Measurements from ENCODE around the gene TSPO. TPM values are rescaled to one million over a fixed set of nuclear protein-coding genes. Genes with fewer than 3 reads are reported as not detected.
A peak's percentile ranks its signal among the peaks of the same experiment; 100 is the strongest.

The TSPO gene
- total RNA-seq, 3 donors from 2014 or later (not counting 1 experiment from before 2014, with no cell fraction given): 52.1 to 81.7 (median 59.3) TPM

GRCh38 chr22:43183496-43184277 is 32.3 kb downstream of the TSPO start:
- whole genome bisulfite sequencing (ENCODE audit: insufficient coverage): 72% methylated on average over 12 of the region's 12 CpGs
- Mint-ChIP-seq H3K27me3 (ENCODE audit: low read depth in 2 of 2) (no peaks in the 10 kb centered on the region), H3K4me3 (no peak overlapping the region), H3K4me1 (peaks cover 9 to 16% of the 10 kb centered on the region in 2 donors), H3K9me3 (no peaks in the 10 kb centered on the region), H3K27ac (peak overlapping the region; percentile 10 to 48), H3K36me3 (no peaks in the 10 kb centered on the region)
- Histone ChIP-seq H3K36me3 (ENCODE audit: control insufficient read depth, insufficient read depth, low read length) (peaks cover 9% of the 10 kb centered on the region), H3K4me3 (ENCODE audit: low read length) (no peak overlapping the region), H3K4me1 (ENCODE audit: control insufficient read depth, insufficient read depth, low read length) (peaks cover 19% of the 10 kb centered on the region), H3K9me3 (ENCODE audit: control insufficient read depth, insufficient read depth, low read length) (no peaks in the 10 kb centered on the region), H3K27ac (ENCODE audit: low read length) (no peak overlapping the region), H3K27me3 (ENCODE audit: control insufficient read depth, insufficient read depth, low read length) (no peaks in the 10 kb centered on the region)
- ATAC-seq (no peak), DNase-seq (no peak)
- no peak for TF ChIP-seq CTCF (IDR thresholded peaks at IDR 0.05)
- intact Hi-C loops (cut with micrococcal nuclease): no loop called here

- Mint-ChIP-seq H3K9me3 (no peaks in the 10 kb centered on the region), H3K4me3 (peak overlapping the region; percentile 56), H3K27ac (peak overlapping the region in 1 of 2 donors; percentile 27), H3K27me3 (ENCODE audit: low read depth in 2 of 2) (no peaks in the 10 kb centered on the region), H3K4me1 (peaks cover 9 to 16% of the 10 kb centered on the region in 2 donors), H3K36me3 (no peaks in the 10 kb centered on the region)
- Histone ChIP-seq H3K36me3 (ENCODE audit: control insufficient read depth, insufficient read depth, low read length) (no peaks in the 10 kb centered on the region), H3K4me3 (ENCODE audit: low read length) (no peak overlapping the region), H3K27ac (ENCODE audit: low read length) (no peak overlapping the region), H3K27me3 (ENCODE audit: control insufficient read depth, insufficient read depth, low read length) (no peaks in the 10 kb centered on the region), H3K4me1 (ENCODE audit: control insufficient read depth, insufficient read depth, low read length) (peaks cover 19% of the 10 kb centered on the region), H3K9me3 (ENCODE audit: control insufficient read depth, insufficient read depth, low read length) (no peaks in the 10 kb centered on the region)
- 76% methylated on average over 12 of the region's 12 CpGs for WGBS (ENCODE audit: insufficient coverage)
- intact Hi-C loops (cut with micrococcal nuclease): loop anchor here (2.0 to 5.0 kb wide), 3 partner anchors 34 to 569 kb away; partner anchors contain the start of gene TSPO
- ATAC-seq: no peak
- no peak for TF ChIP-seq CTCF (IDR thresholded peaks at IDR 0.05)
- DNase-seq: peak in 1 of 2 donors; percentile 17
These were observed 34.5 kb downstream of the TSPO start for GRCh38 chr22:43185860-43186261.

GRCh38 chr22:43186272-43187170 is 35.2 kb downstream of the TSPO start, which contains the start of gene TTLL12:
TTLL12 (minus strand) TSS chr22:43187134; CDS start chr22:43187069, 65 bp downstream.
- Histone ChIP-seq H3K36me3 (ENCODE audit: control insufficient read depth, insufficient read depth, low read length) (no peaks in the 10 kb centered on the region), H3K27ac (ENCODE audit: low read length) (peak within 1 kb of the TSS; percentile 85), H3K4me3 (ENCODE audit: low read length) (peak within 1 kb of the TSS; percentile 57), H3K4me1 (ENCODE audit: control insufficient read depth, insufficient read depth, low read length) (peaks cover 19% of the 10 kb centered on the region), H3K9me3 (ENCODE audit: control insufficient read depth, insufficient read depth, low read length) (no peaks in the 10 kb centered on the region), H3K27me3 (ENCODE audit: control insufficient read depth, insufficient read depth, low read length) (no peaks in the 10 kb centered on the region)
- H3K27ac Mint-ChIP-seq: peak within 1 kb of the TSS; percentile 91 to 93
- TF ChIP-seq CTCF (IDR thresholded peaks at IDR 0.05): no peak
- DNase-seq: peak; percentile 55 to 80
- H3K27me3 Mint-ChIP-seq (ENCODE audit: low read depth in 2 of 2): no peaks in the 10 kb centered on the region
- intact Hi-C loops (cut with micrococcal nuclease): loop anchor here (2.0 to 5.0 kb wide), 3 partner anchors 34 to 569 kb away; partner anchors contain the start of gene TSPO
- peak within 1 kb of the TSS; percentile 79 for H3K4me3 Mint-ChIP-seq
- H3K9me3 Mint-ChIP-seq: no peaks in the 10 kb centered on the region
- 3% methylated on average over 71 of the region's 87 CpGs for WGBS (ENCODE audit: insufficient coverage)
- no peaks in the 10 kb centered on the region for H3K36me3 Mint-ChIP-seq
- peak; percentile 45 to 52 (median 50) for ATAC-seq
- H3K4me1 Mint-ChIP-seq: peaks cover 9 to 16% of the 10 kb centered on the region in 2 donors
